H1 (cell line): ENCODE data around the gene ZC3H11A. TPM values are rescaled to one million over a fixed set of nuclear protein-coding genes. Genes with fewer than 3 reads are reported as not detected.

Source experiments
- CTCF ChIA-PET: fragments of 300-600 bp; sonication (Branson Sonifier 250); formaldehyde crosslinking; loops from one replicate; lab custom pipeline; 2021; ENCODE audit not compliant: partially characterized antibody; lab: Charles Lee
- POLR2A ChIA-PET: fragments of 300-600 bp; sonication (Branson Sonifier 250); formaldehyde crosslinking; loops from one replicate; lab custom pipeline; 2021; ENCODE audit warnings: inconsistent platforms; ENCODE audit not compliant: partially characterized antibody; lab: Charles Lee
- DNase-seq, 2 experiments: peaks; one replicate each; pipeline versions ENCODE4 v3.0.0 to v3.0.0-alpha.2; 2010 to 2022; ENCODE audit warnings: low spot score in 2 of 2, low read depth in 1 of 2, mixed read lengths in 1 of 2
- FAIRE-seq: peaks from 2 replicates; lab custom pipeline; 2011; peaks lifted over from hg19 to GRCh38; lab: Jason Lieb, UNC
- H2AFZ ChIP-seq: 2 replicates; pipeline ENCODE4 v1.8.1; 2012; ENCODE audit warnings: low read length, inconsistent platforms
- H2AK5ac ChIP-seq: 2 replicates; pipeline ENCODE4 v1.6.1; 2013; ENCODE audit warnings: low read depth, low read length
- H2BK120ac ChIP-seq: replicated peaks from 2 replicates; pipeline ENCODE3; 2013; ENCODE audit warnings: low read depth, low read length, inconsistent platforms
- H2BK12ac ChIP-seq: 2 replicates; pipeline ENCODE4 v1.6.1; 2013; ENCODE audit warnings: low read depth, low read length
- H2BK15ac ChIP-seq: 2 replicates; pipeline ENCODE4 v1.6.1; 2013; ENCODE audit warnings: low read length
- H2BK20ac ChIP-seq: 2 replicates; pipeline ENCODE4 v1.6.1; 2013; ENCODE audit warnings: low read length
- H2BK5ac ChIP-seq: 2 replicates; pipeline ENCODE4 v1.6.1; 2013; ENCODE audit warnings: low read depth, low read length
- H3K14ac ChIP-seq: 2 replicates; pipeline ENCODE4 v1.6.1; 2013; ENCODE audit warnings: inconsistent platforms; ENCODE audit not compliant: insufficient read length
- H3K18ac ChIP-seq: 2 replicates; pipeline ENCODE4 v1.6.1; 2013; ENCODE audit warnings: low read length; ENCODE audit errors: extremely low read depth
- H3K23ac ChIP-seq: 2 replicates; pipeline ENCODE4 v1.6.1; 2013; ENCODE audit warnings: inconsistent platforms; ENCODE audit not compliant: insufficient read length
- H3K23me2 ChIP-seq: 2 replicates; pipeline ENCODE4 v1.6.1; 2013; ENCODE audit warnings: low read depth, low read length
- H3K27ac ChIP-seq: 2 replicates; pipeline ENCODE4 v1.6.1; 2011; ENCODE audit warnings: low read depth, low read length, inconsistent platforms
- H3K27me3 ChIP-seq, 4 experiments: replicated peaks in 1 of 4; 1 replicate in 1 of 4; 2 replicates in 3 of 4; pipeline versions ENCODE4 v1.6.1 to v1.8.1; 2011 to 2013; ENCODE audit warnings: low read length in 3 of 4, mild to moderate bottlenecking in 3 of 4, inconsistent platforms in 2 of 4, mixed read lengths in 2 of 4, moderate library complexity in 1 of 4; ENCODE audit not compliant: control insufficient read depth in 3 of 4, insufficient read depth in 3 of 4; ENCODE audit errors: extremely low read depth in 1 of 4
- H3K36me3 ChIP-seq, 4 experiments: 2 replicates each; pipeline versions ENCODE4 v1.6.1 to v1.8.1; 2011 to 2013; ENCODE audit warnings: mild to moderate bottlenecking in 4 of 4, low read length in 3 of 4, moderate library complexity in 2 of 4, control low read depth in 1 of 4, inconsistent platforms in 1 of 4; ENCODE audit not compliant: insufficient read depth in 4 of 4, control insufficient read depth in 2 of 4
- H3K4ac ChIP-seq: replicated peaks from 2 replicates; pipeline ENCODE3; 2013; ENCODE audit warnings: low read length, low read depth, mixed read lengths, inconsistent platforms; ENCODE audit not compliant: insufficient read length
- H3K4me1 ChIP-seq, 4 experiments: replicated peaks in 1 of 4; 1 replicate in 1 of 4; 2 replicates in 3 of 4; pipeline versions ENCODE4 v1.6.1 to v1.8.1; 2011 to 2013; ENCODE audit warnings: low read length in 3 of 4, inconsistent platforms in 2 of 4, mixed read lengths in 1 of 4; ENCODE audit not compliant: insufficient read depth in 4 of 4, control insufficient read depth in 3 of 4
- H3K4me2 ChIP-seq, 2 experiments: 2 replicates each; pipeline versions ENCODE4 v1.6.1 to v1.8.1; 2011 to 2013; ENCODE audit warnings: low read depth in 2 of 2, low read length in 2 of 2, control low read depth in 1 of 2, inconsistent platforms in 1 of 2, mild to moderate bottlenecking in 1 of 2; ENCODE audit not compliant: insufficient read depth in 1 of 2
- H3K4me3 ChIP-seq, 4 experiments: fragments of 200-600, 300-600 bp in 1 of 4; sonication (generic), shearing (Covaris generic), sonication (Bioruptor Twin) in 1 of 4; 2 replicates each; pipeline versions ENCODE4 v1.5.1 to v1.8.1; 2011 to 2016; ENCODE audit warnings: low read length in 4 of 4, low read depth in 3 of 4, control low read depth in 2 of 4, inconsistent platforms in 2 of 4, mild to moderate bottlenecking in 2 of 4, mixed read lengths in 1 of 4, moderate library complexity in 1 of 4; ENCODE audit not compliant: insufficient read depth in 2 of 4; ENCODE audit errors: extremely low read depth in 1 of 4
- H3K56ac ChIP-seq: replicated peaks from 2 replicates; pipeline ENCODE3; 2013; ENCODE audit warnings: low read depth, mild to moderate bottlenecking, mixed read lengths, low read length, inconsistent platforms; ENCODE audit not compliant: insufficient read length
- H3K79me1 ChIP-seq: 2 replicates; pipeline ENCODE4 v1.6.1; 2013; ENCODE audit warnings: low read depth, low read length, control low read depth
- H3K79me2 ChIP-seq, 2 experiments: 2 replicates each; pipeline versions ENCODE4 v1.6.1 to v1.8.1; 2012 to 2013; ENCODE audit warnings: low read length in 2 of 2, mild to moderate bottlenecking in 2 of 2, inconsistent platforms in 1 of 2; ENCODE audit not compliant: insufficient read depth in 2 of 2, control insufficient read depth in 1 of 2
- H3K9ac ChIP-seq, 4 experiments: replicated peaks in 1 of 4; 1 replicate in 1 of 4; 2 replicates in 3 of 4; pipeline versions ENCODE4 v1.6.1 to v1.8.1; 2011 to 2013; ENCODE audit warnings: low read depth in 3 of 4, low read length in 3 of 4, control low read depth in 2 of 4, mild to moderate bottlenecking in 2 of 4, moderate library complexity in 2 of 4, inconsistent platforms in 1 of 4; ENCODE audit errors: extremely low read depth in 1 of 4
- H3K9me3 ChIP-seq, 2 experiments: 2 replicates each; pipeline versions ENCODE4 v1.6.1 to v1.8.1; 2012 to 2013; ENCODE audit warnings: mild to moderate bottlenecking in 2 of 2, moderate library complexity in 2 of 2, control low read depth in 1 of 2, inconsistent platforms in 1 of 2, low read depth in 1 of 2, low read length in 1 of 2, mixed read lengths in 1 of 2; ENCODE audit not compliant: insufficient read depth in 2 of 2
- H4K20me1 ChIP-seq, 2 experiments: replicated peaks in 1 of 2; 2 replicates each; pipeline versions ENCODE3 to v1.8.1; 2011 to 2013; ENCODE audit warnings: inconsistent platforms in 2 of 2, low read length in 2 of 2, mild to moderate bottlenecking in 1 of 2; ENCODE audit not compliant: insufficient read depth in 2 of 2, control insufficient read depth in 1 of 2
- H4K5ac ChIP-seq: 2 replicates; pipeline ENCODE4 v1.6.1; 2013; ENCODE audit warnings: low read length, low read depth, mixed read lengths, inconsistent platforms; ENCODE audit not compliant: insufficient read length
- H4K8ac ChIP-seq: 2 replicates; pipeline ENCODE4 v1.8.0; 2013; ENCODE audit warnings: mild to moderate bottlenecking, moderate library complexity, low read length, inconsistent platforms; ENCODE audit not compliant: insufficient read depth; ENCODE audit errors: extremely low read depth
- H4K91ac ChIP-seq: replicated peaks from 2 replicates; pipeline ENCODE3; 2013; ENCODE audit warnings: low read length, mixed read lengths, inconsistent platforms; ENCODE audit not compliant: insufficient read length
- HDAC6 ChIP-seq: IDR thresholded peaks from one replicate; pipeline ENCODE4 v1.7.1; 2012; ENCODE audit warnings: low read depth, mild to moderate bottlenecking, inconsistent platforms, low read length, moderate library complexity
- KDM1A ChIP-seq: fragments of 200-600, 300-600 bp; sonication (generic); IDR thresholded peaks from 2 replicates; pipeline ENCODE4 v1.7.1; 2016; ENCODE audit warnings: mild to moderate bottlenecking, low read length, borderline replicate concordance
- POLR2A ChIP-seq, 2 experiments: IDR thresholded peaks; 1 replicate in 1 of 2; 2 replicates in 1 of 2; pipeline ENCODE4 v1.6.1; 2011; ENCODE audit warnings: low read depth in 2 of 2, low read length in 2 of 2, mild to moderate bottlenecking in 2 of 2; ENCODE audit errors: control extremely low read depth in 1 of 2
- RAD21 ChIP-seq, 2 experiments: IDR thresholded peaks in 1 of 2; conservative IDR thresholded peaks in 1 of 2; 2 replicates each; pipeline ENCODE4 v1.6.1; 2011; ENCODE audit warnings: low read depth in 2 of 2, low read length in 2 of 2, improper control_type of control experiment in 1 of 2, inconsistent platforms in 1 of 2, mild to moderate bottlenecking in 1 of 2, moderate library complexity in 1 of 2
- RNF2 ChIP-seq: fragments of 200-900, 300-1000 bp; sonication (generic); IDR thresholded peaks from 2 replicates; pipeline ENCODE4 v1.7.1; 2016; ENCODE audit warnings: borderline replicate concordance, low read depth, mild to moderate bottlenecking, antibody characterized with exemption, low read length; ENCODE audit not compliant: poor library complexity, severe bottlenecking; ENCODE audit errors: missing control alignments
- RXRA ChIP-seq: IDR thresholded peaks from 2 replicates; pipeline ENCODE4 v1.6.1; 2011; ENCODE audit warnings: low read depth, mild to moderate bottlenecking, low read length, moderate library complexity; ENCODE audit not compliant: insufficient read depth
- SAP30 ChIP-seq: fragments of 300-600 bp; sonication (generic); IDR thresholded peaks from 2 replicates; pipeline ENCODE4 v1.7.1; 2012; ENCODE audit warnings: low read length, moderate library complexity, mild to moderate bottlenecking, inconsistent platforms; ENCODE audit not compliant: insufficient read depth, insufficient replicate concordance
- SP4 ChIP-seq: IDR thresholded peaks from 2 replicates; pipeline ENCODE4 v1.6.1; 2012; ENCODE audit warnings: low read length, inconsistent platforms
- YY1 ChIP-seq: IDR thresholded peaks from 2 replicates; pipeline ENCODE4 v1.6.1; 2011; ENCODE audit warnings: low read depth, mild to moderate bottlenecking, low read length
- WGBS, 2 experiments: shearing (Covaris generic) in 1 of 2; methylation state at CpG; one replicate each; pipeline versions ENCODE4 v1.1.6 to v1.1.7; 2013 to 2015; ENCODE audit warnings: low lambda C conversion rate in 2 of 2, mixed read lengths in 2 of 2, inconsistent platforms in 1 of 2, low coverage in 1 of 2, missing lambda C conversion rate in 1 of 2; ENCODE audit not compliant: insufficient replicate concordance in 2 of 2, insufficient coverage in 1 of 2, insufficient read length in 1 of 2; ENCODE audit errors: extremely low coverage in 1 of 2, missing lambda C conversion rate in 1 of 2; 5-methylcytosine and 5-hydroxymethylcytosine counted together
- polyA plus RNA-seq, 7 experiments: library from polyadenylated mRNA; depleted of rRNA in 3 of 7; stranded (reverse) in 5 of 7; unstranded in 2 of 7; fragments of >200 nt in 5 of 7; fragments of 200-250 nt in 2 of 7; gene quantifications; 1 replicate in 5 of 7; 2 replicates in 1 of 7; 4 replicates in 1 of 7; pipeline versions ENCODE4 v1.2.1 to v1.2.3, GENCODE V29; 2011 to 2013; ENCODE audit warnings: missing spikeins in 2 of 7, mixed read lengths in 2 of 7
- total RNA-seq: library from RNA; stranded (reverse); fragmentation: NEBNext Ultra II Directional; extraction: Animal tissue kit (Norgen Biotek cat#: 25700); gene quantifications from 2 replicates; pipeline ENCODE4 v1.2.1, GENCODE V29; 2021

ZC3H11A gene
- total and polyA plus RNA-seq, 2 of the 8 experiments (the other 6 are each of a cell fraction or from before 2014, with no cell fraction given) = 37.2 to 105 TPM

- Histone ChIP-seq H4K8ac (no peak overlapping the region), H3K36me3 (peaks cover 0 to 40% (median 15%) of the 10 kb centered on the region in 4 experiments; a peak in 4 of 8 replicates), H3K18ac (no peak overlapping the region), H3K4me2 (no peak overlapping the region; a peak in 1 of 4 replicates), H3K4me3 (no peak overlapping the region), H2BK15ac (no peak overlapping the region), H4K5ac (no peak overlapping the region), H2BK5ac (no peak overlapping the region), H3K14ac (no peak overlapping the region), H3K4ac (no peak overlapping the region), H3K4me1 (peaks cover 0 to 4% (median 0%) of the 10 kb centered on the region in 4 experiments; a peak in 1 of 7 replicates), H3K27me3 (no peaks in the 10 kb centered on the region), H4K91ac (no peak overlapping the region), H2AFZ (no peak overlapping the region), H2AK5ac (no peak overlapping the region), H2BK20ac (no peak overlapping the region), H3K9ac (no peak overlapping the region), H3K56ac (no peak overlapping the region), H2BK120ac (no peak overlapping the region), H3K23me2 (no peaks in the 10 kb centered on the region), H3K27ac (no peak overlapping the region), H4K20me1 (peaks cover 0 to 9% of the 10 kb centered on the region in 2 experiments), H3K79me1 (peaks cover 7% of the 10 kb centered on the region), H3K23ac (no peak overlapping the region), H2BK12ac (no peak overlapping the region), H3K9me3 (peaks cover 4 to 10% of the 10 kb centered on the region in 2 experiments; a peak in 2 of 4 replicates), H3K79me2 (peaks cover 33 to 67% of the 10 kb centered on the region in 2 experiments)
- no peak for FAIRE-seq
- DNase-seq = no peak
- WGBS, 2 experiments = 96% methylated on average over 6 of the region's 6 CpGs; no CpG with 5 or more reads in 1 of the 2 experiments
- ChIA-PET CTCF (no interaction called here), POLR2A (interaction anchor here (1.0 to 4.2 kb wide), 7 partner anchors 9 to 201 kb away, joined by 3 to 20 read pairs (median 3); no protein-coding TSS in a partner anchor)
- TF ChIP-seq RAD21 (IDR thresholded peaks at IDR 0.05 in 1 of 2, conservative IDR thresholded peaks at IDR 0.05 in 1 of 2; ENCODE audit: low read depth in 2 of 2, low read length in 2 of 2) (peak in 1 of 2 experiments; percentile 23; a peak in 1 of 4 replicates), HDAC6 (no peak), SAP30 (no peak), KDM1A (no peak), YY1 (0 out of 2 replicates have a peak, but pooled peaks have one; percentile 50), RXRA (no peak), POLR2A (IDR thresholded peaks at IDR 0.05; ENCODE audit: control extremely low read depth in 1 of 2, low read depth in 2 of 2, low read length in 2 of 2) (peak in 1 of 2 experiments; percentile 39; a peak in 1 of 3 replicates), RNF2 (no peak), SP4 (no peak)
These were observed 2.7 kb downstream of the ZC3H11A start for GRCh38 chr1:203797948-203798655.
